ENCODE data around the gene PITPNM3.

Gene PITPNM3

DNA sequence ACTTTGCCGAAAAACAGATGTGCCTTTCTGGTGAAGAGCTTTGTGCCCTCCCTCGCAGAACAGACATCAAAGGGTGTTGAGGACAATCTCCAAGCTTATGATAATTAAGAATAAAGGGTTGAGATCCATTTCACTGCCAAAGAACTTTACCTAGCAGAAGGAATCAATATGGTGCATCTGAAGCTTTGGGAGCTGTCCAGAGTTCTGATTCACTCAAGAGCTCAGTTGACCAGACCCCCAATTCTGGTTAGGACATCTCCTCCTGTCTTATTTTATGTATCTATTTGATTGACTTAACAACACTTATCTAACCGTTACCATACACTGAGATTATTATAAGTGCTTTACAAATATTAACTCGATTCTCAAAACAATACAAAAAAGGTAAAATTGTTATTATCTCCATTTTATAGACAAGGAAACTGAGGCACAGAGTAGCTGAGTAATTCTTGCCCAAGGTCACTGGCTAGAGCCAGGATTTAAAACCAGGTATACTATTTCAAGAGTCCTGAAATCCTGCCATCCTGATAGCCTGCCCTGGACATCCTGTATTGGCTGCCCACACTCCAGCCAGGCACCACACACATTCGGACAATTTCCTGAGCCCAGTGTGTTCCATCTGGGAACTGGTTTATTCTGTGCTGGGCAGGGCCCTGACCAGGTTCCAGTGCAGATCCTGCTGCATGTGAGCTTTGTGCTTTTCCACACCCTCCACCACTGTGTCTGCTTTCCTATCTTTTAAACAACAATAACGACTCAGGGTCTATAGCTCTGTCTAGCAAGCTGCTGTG, 29.8 kb downstream of the PITPNM3 start:
- DNase-seq (ENCODE audit: low read depth), result no peak

DNA sequence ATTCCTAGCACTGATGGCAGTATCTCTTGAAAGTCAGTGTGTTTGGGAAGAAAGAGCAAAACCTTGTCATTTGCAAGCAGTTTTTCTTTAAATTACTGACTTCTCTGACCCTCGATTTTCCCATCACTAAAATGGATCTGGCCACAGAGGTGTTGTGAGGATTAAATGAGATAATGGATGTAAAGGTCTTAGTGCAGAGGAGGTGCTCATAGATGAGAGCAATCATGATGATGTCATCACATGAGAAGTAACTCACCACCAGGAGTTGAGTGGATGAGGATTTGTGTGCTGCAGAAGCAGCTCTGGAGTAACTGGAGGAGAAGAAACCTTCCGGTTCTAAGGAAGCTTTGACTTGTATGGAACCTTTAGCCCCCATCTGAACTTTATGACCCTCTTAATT, 30.6 kb downstream of the PITPNM3 start:
- no peak for DNase-seq (ENCODE audit: low read depth)

DNA sequence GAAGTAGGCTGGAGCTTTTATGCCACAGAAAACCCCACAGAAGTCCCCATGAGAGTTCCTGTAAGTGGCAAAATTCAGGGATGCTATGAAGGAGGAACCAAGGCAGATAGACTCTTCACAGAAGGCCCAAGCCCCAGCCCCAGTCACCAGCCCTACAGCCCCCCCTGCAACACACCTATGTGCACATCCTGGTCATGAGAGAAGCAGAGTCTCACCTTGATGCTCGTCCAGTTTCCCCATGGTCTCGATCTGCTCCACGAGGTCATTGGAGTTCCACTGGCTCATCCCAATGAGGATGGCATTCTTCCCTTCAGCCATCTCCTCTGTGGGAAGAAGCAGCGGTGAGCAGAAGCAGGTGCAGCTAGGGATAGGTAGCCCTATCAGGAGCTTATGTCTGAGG, 31.2 kb downstream of the PITPNM3 start:
- DNase-seq (ENCODE audit: low read depth), result no peak

DNA sequence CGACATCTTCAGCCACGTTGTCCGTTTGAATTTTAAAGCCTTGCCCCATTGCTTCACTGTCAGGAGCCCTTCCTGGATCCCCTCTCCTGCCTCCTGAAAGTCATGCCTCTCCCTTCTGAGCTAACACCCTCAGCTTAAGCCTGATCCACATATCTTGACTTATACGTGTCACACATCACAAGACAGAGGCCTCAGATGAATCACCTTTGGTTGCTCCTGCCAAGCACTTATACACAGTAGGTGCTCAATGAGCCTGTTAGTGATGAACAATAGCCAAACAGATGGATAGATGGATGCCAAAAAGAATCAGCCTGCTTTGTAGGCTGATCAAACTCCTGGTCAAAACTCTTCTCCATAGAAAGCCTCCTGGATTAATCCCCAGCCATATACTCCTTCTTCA, 31.8 kb downstream of the PITPNM3 start:
- DNase-seq (ENCODE audit: low read depth), result no peak

DNA sequence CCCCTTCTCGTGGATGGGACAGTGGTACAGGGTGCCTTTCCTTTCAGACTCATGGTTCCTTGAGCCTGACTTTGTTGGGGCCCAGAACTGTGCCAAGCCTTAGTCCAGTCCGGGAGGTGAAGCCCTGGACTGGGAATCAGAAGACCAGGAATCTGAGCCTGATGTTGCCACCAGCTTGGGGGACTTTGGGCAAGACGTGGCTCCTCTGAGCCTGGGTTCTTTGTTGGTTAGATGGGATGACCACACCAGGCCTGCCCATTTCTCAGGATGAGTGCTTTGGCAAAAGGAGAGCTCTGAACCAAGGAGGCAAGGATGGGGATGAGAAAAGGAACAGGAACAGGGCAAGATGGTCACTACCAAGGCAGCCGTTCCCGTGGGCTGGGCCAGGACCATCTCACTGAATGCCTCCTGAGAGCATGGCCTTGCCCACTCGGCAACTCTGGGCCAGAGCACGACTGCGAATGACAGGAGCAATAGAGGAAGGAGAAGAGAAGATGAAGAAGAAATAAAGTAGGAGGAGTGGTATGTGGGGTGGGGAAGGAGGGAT, 32.5 kb downstream of the PITPNM3 start:
- DNase-seq (ENCODE audit: low read depth), result no peak

DNA sequence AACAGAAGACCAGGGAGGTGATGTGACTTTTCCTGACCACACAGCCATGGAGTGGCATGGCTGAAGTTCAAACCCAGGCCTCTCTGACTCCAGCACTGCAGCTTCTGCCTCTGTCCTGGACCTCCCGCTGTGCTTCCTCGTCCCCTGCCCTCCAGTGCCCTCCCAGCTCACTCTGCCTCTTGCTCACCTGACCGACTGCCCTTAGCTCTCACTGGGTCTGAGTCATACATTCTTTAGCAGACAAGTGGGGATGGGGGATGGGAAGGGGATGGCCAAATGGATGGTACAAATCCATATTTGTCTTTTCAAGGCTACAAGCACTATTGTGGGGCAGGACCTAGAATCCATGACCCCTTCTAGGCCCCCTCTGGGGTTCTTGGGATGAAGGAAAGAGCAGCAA, 33.0 kb downstream of the PITPNM3 start:
- no peak for DNase-seq (ENCODE audit: low read depth)

DNA sequence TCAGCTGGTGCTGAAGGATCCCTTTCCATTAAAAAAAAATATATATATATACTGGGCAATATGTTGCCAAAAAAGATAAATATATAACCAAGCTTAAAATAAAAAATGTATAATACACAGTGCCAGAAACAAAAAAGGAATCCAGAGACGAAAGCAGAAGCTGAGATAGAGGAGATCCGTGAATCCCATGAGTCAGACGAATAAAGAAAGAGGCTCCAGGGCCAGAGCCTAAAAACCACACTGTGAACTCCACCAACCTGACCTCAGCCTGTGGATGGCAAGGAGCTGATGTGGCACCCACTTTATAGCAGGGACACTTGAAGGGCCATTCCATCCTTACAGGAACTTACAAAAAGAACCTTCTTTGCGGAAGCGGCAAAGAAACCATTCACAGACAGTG, 34.8 kb downstream of the PITPNM3 start:
- DNase-seq (ENCODE audit: low read depth), result no peak

DNA sequence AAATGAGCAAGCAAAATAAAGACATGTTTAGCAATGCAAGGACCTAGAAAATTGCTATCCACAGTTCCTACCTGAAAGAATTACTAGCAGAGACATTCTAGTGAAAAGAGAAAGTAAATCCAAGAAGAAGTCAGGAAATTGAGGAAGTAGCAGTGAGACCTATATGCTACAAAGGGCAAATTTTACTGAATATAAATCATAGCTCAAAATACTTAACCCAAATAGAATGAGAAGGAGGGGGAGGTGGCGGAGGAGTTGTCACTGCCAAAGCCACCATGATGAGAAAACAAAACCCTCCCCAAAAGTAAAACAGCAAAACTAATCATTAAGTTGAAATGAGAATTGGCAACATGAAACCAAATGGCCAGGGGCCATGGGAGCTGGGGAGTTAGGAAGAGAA, 39.3 kb downstream of the PITPNM3 start:
- DNase-seq (ENCODE audit: low read depth), result no peak

DNA sequence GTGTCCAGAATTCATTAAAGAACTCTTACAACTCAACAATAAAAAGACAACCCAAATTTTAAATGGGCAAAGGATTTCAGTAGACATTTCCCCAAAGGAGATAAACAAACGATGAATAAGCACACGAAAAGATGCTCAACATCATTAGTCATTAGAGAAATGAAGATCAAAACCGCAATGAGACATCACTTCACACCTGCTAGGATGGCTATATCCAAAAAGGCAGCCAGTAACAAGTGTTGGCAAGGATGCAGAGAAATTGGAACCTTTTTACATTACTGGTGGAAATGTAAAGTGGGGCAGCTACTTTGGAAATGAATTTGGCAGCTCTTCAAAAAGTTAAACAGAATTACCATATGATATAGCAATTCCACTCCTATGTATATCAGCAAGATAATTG, 42.0 kb downstream of the PITPNM3 start:
- DNase-seq (ENCODE audit: low read depth), result no peak

DNA sequence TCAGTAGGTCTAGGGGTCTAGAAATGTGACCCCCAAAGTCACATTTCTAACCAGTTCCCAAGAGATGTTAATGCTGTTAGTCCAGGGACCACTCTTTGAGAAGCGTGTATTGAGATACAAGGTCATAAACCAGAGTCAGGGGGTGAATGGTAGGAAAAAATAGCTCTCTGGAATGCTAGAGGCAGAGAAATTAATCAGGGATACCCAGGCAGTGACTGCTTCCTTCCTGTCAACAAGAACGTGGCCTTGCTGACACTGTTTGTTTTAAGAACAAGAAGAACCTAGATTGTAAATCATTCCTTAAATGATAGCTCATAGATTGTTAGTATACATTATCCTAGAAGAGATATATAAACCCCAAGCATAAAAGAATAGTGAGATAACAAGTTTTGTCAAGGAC, 43.8 kb downstream of the PITPNM3 start:
- no peak for DNase-seq (ENCODE audit: low read depth)

DNA sequence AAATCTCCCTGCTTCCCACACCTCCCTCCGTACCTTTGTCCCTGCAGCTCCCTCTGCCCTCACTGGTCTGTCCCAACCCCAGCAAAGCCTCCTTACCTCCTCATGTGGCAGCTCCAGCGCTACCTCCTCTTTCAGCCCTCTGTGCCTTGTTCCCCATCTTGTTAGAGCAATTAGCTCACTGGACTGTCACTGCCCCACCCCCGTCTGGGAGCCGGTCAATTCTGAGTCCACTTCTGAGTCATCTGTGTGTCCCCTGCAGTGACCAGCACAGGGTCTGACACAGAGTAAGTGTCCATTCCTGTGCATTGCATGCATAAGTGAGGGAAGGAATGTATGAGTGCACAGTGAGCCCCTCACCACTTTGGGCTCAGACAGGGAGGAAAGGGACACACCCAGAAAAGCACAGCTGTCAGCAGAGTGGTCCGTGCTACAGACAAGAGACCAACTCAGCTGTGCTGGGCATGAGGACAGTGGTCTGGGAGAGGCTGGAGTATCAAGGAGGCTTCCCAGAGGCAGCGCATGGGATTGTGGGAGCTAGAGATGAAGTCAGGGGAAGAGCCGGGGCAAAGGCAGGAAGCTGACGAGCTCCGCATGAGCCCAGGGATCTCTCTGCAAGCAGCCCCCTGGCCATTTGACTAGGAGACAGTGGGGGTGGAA, 45.9 kb downstream of the PITPNM3 start:
- DNase-seq (ENCODE audit: low read depth), result no peak

DNA sequence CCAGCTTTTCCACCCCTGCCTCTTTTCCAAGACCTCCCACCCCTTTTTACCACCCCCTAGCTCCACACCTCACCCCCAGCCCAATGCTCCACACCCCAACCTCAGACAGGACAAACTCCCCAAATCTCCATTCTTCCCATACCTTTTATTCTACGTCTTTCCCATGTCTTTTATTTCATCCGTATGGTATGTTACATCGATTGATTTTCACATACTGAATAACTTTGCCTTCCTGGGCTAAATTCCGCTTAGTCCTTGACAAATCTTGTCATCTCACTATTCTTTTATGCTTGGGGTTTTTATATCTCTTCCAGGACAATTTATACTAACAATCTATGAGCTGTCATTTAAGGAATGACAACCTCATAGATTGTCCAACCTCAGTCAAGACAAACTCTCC, 46.4 kb downstream of the PITPNM3 start:
- no peak for DNase-seq (ENCODE audit: low read depth)

DNA sequence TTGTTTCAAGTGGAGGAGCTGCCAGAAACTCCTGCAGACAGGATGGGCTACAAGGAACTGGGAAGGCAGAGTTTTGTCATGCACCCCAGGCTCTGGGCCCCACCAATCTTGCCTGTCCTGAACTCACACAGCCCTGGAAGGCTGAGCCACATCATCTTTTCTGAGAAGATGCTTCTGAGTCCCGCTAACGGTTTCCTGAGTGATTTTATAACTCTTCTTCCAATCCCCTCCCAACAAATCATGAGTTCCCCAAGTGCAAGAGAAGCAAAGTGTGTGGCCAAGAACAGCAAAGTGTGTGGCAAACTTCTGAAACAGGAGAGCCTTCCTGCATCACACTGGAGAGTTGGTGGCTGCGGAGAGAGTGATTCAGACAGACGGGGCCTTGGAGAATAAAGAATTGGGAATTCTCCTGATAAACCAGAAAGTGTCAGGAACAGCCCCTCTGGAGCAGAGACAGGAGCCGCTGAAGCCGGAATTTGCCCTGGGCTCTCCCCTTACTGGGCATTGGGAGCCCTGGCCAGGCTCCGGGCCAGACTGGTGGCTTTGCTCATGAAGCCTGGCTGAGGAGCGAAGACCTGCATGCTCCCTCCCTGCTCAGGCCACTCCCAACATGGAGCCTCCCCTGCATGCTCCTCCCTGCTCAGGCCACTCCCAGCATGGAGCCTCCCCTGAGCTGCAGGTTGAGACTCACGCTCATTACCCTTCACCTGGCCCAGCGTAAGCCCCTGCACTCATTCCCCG, 47.2 kb downstream of the PITPNM3 start:
- no peak for DNase-seq (ENCODE audit: low read depth)

DNA sequence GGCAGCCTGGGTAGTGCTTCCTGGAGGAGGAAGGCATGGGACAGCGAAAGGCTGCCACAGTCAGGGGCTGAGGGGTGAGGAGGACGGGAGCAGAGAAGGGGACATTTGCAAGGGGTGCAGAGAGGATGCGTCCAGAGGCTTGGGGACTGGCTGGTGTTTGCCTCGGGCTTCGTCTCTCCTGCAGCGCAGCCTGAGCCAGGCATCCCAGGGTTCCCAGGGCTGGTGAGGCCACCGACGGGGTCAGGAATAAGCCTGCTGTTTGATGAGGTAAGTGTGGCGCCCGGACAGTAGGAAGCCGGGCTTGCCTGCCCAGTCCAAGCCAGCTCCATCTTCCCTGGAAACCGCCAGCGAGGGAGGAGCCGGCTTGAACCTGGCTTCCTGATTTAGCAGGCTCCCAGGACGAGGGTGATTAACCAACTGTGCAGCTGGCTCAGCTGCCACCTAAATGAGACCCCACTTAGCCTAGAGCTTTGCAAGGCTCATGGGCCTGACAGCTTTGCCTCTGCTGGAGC, 47.8 kb downstream of the PITPNM3 start:
- no peak for DNase-seq (ENCODE audit: low read depth)

DNA sequence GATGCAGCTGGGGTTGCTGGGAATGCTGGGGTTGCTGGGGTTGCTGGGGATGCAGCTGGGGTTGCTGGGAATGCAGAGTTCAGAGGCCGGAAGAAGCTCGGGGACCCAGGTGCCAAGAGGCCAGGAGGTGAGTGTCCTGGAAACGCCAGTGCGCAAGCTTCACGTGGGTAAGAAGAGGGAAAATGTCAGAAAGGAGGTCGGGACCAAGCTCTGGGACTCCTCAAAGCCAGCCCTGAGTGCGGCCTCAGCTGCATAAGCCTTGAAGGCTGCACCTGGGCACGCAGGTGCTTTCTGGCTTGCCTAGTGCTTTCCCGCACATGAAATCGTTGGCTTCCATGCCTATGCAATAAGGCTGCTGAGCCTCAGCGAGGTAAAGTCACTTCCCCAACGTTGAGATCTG, 48.3 kb downstream of the PITPNM3 start:
- no peak for DNase-seq (ENCODE audit: low read depth)

DNA sequence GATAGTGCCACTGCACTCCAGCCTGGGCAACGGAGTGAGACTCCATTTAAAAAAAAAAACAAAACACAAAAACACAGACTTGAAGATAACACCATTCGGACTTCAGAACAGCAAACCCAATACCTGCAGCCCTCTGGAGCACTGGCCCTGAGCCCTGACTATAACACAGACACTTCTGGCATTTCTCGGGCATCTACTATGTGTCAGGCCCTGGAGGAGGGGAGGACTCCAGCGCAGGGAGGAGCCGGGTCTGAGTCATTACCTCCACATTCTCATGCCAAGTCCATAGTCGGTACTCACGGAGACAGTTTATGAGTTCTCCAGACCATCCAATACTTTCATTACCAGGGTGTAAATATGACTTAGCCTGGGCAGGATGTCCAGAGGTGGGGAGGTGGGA, 48.8 kb downstream of the PITPNM3 start:
- DNase-seq (ENCODE audit: low read depth), result no peak

DNA sequence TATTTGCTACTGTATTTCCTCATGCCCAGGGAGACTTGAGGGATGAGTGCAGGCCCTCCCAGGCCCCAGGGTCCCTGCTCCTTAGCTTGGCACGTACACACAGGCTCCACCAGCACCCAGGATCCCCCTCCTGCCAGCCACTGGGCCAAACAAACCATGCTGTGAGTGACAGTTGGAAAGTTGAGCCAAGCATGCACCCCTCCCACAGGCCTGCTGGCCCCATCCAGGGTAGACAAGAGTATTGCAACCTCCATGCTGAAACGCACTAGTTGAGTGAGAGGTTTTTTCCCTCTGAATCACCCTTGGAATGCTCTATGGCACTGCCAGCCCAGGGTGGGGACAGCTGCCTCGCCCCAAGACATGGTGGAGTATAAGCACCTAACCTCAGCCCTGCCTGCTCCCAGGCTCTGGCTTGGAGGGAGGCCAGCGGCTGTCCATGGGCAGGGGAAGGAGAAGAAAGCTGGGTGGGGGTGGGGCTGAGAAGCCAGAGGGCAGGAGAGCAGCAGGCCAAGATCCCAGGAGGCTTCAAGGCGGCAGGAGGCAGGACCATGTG, 49.6 kb downstream of the PITPNM3 start:
- DNase-seq (ENCODE audit: low read depth), result no peak

DNA sequence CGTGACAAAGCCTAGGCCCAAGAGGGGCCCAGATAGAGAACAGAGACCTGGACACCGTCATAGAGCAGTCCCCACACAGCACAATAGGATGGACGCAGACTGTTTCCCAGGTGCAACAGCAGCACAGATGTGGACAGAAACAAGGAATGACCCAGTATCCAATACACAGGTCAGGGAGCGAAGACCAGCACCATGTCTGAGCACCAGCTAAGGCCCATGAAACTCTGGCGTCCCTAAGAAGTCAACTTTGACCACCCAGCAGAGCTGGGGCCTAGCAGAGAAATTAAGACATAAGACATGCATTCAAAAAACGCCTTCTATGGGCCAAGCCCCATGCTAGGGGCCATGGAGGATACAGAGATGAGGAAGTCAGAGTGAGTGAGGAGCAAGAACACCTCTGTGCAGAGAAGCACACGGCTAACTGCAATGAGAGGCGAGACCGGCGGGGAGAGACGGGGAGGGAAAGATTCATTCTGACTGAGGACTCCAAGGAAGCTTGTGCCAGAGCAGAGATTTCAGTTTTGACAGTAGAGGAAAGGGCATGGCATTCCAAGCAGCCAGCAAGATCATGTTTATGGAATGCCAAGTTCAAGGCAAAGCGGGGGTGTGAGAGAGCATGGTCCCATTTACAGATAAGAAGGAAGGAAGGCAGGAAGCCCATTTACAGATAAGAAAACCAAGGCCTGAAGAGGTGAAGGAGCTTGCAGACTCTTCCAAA, 50.8 kb downstream of the PITPNM3 start:
- no peak for DNase-seq (ENCODE audit: low read depth)

DNA sequence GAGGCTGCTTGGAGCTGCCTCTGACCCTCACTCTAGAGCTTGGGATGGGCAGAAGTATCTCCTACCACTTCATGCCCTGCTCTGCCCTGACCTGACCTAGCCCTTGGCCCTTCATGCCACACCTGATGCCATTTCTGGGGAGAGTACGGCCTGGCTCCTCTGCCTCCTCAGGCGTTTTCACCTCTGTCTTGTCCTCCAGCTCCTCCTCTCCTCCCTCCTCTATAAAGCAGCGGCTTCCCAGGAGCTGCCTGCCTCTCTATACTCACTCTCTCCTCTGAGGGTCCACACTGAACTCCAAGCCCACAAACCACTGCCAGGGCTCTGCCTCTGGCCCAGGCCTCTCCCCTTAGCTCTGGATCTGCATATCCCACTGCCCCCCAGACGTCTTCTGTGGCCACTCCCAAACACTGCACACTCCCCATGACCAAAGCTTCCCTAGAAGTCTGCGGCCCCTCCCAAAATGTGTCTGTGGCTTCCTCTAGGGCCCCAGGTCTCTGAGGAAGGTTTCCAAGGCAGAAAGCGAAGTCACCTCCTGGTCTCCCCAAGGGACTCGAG, 52.6 kb downstream of the PITPNM3 start:
- no peak for DNase-seq (ENCODE audit: low read depth)

DNA sequence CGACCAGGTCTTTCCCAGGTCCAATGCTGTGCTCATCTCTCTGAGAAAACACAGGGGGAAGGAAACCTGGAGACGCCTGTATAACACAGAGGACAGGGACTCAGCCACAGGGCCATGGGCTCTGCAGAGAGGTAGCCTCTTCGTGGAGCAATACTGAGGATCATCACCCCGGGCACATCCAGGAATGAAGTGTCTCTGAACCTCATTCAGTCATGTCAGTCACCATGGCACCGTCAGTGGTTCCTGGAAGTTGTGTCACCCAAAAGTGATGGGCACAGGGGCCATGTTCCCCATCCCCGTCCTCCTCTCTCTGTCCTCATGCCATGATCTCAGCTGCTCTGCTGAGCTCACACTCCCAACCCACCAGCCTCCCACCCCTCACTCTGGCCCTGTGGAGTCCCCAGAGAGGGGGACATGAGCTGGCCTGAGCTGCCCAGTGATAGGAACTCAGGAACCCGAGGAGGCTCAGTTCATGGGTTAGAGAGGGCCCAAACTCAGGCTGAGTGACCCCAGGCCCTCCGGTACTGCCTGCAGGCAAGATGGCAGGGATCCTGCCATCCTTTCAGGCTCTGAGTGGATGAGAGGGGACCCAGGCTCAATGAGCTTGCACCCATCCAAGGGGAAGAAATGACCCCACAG, 53.4 kb downstream of the PITPNM3 start:
- no peak for DNase-seq (ENCODE audit: low read depth)

DNA sequence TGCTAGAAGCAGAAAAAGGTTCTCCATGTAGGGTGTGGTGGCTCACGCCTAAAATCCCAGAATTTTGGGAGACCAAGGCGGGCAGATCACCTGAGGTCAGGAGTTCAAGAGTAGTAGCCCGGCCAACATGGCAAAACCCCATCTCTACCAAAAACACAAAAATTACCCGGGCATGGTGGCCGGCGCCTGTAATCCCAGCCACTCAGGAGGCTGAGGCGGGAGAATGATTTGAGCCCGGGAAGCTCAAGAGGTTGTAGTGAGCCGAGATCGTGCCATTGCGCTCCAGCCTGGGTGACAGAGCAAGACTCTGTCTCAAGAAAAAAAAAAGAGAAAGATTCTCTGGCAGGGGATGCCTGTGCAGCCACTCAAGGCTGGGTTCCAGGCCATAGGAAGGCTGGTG, 54.2 kb downstream of the PITPNM3 start:
- no peak for DNase-seq (ENCODE audit: low read depth)
